ENCODE results near the gene PAX6.

DNA sequence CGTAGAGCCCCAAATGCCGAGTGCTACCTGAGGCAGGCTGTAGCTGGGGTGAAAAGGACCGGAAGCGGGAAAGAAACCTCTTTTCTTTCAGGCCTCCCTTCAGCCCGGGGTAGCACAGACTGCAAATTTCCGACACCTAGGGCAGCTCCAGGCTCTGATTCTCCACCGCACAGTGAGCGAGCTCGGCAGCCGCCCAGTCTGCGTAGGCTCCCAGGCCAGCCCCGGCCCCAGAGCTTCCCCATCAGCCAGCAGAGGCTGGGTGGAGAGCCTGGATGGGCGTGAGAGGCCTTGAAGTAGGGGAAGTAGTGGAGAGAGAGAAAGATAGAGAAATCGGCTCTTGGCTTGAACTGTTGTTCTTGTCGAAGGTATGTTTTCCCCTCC is 9.3 kb upstream of the PAX6 start:
- TF ChIP-seq TAF1 (IDR thresholded peaks at IDR 0.05; ENCODE audit: control insufficient read depth, extremely low read depth, insufficient read depth, low read length, severe bottlenecking): no peak
- TF ChIP-seq, protein P1, sequence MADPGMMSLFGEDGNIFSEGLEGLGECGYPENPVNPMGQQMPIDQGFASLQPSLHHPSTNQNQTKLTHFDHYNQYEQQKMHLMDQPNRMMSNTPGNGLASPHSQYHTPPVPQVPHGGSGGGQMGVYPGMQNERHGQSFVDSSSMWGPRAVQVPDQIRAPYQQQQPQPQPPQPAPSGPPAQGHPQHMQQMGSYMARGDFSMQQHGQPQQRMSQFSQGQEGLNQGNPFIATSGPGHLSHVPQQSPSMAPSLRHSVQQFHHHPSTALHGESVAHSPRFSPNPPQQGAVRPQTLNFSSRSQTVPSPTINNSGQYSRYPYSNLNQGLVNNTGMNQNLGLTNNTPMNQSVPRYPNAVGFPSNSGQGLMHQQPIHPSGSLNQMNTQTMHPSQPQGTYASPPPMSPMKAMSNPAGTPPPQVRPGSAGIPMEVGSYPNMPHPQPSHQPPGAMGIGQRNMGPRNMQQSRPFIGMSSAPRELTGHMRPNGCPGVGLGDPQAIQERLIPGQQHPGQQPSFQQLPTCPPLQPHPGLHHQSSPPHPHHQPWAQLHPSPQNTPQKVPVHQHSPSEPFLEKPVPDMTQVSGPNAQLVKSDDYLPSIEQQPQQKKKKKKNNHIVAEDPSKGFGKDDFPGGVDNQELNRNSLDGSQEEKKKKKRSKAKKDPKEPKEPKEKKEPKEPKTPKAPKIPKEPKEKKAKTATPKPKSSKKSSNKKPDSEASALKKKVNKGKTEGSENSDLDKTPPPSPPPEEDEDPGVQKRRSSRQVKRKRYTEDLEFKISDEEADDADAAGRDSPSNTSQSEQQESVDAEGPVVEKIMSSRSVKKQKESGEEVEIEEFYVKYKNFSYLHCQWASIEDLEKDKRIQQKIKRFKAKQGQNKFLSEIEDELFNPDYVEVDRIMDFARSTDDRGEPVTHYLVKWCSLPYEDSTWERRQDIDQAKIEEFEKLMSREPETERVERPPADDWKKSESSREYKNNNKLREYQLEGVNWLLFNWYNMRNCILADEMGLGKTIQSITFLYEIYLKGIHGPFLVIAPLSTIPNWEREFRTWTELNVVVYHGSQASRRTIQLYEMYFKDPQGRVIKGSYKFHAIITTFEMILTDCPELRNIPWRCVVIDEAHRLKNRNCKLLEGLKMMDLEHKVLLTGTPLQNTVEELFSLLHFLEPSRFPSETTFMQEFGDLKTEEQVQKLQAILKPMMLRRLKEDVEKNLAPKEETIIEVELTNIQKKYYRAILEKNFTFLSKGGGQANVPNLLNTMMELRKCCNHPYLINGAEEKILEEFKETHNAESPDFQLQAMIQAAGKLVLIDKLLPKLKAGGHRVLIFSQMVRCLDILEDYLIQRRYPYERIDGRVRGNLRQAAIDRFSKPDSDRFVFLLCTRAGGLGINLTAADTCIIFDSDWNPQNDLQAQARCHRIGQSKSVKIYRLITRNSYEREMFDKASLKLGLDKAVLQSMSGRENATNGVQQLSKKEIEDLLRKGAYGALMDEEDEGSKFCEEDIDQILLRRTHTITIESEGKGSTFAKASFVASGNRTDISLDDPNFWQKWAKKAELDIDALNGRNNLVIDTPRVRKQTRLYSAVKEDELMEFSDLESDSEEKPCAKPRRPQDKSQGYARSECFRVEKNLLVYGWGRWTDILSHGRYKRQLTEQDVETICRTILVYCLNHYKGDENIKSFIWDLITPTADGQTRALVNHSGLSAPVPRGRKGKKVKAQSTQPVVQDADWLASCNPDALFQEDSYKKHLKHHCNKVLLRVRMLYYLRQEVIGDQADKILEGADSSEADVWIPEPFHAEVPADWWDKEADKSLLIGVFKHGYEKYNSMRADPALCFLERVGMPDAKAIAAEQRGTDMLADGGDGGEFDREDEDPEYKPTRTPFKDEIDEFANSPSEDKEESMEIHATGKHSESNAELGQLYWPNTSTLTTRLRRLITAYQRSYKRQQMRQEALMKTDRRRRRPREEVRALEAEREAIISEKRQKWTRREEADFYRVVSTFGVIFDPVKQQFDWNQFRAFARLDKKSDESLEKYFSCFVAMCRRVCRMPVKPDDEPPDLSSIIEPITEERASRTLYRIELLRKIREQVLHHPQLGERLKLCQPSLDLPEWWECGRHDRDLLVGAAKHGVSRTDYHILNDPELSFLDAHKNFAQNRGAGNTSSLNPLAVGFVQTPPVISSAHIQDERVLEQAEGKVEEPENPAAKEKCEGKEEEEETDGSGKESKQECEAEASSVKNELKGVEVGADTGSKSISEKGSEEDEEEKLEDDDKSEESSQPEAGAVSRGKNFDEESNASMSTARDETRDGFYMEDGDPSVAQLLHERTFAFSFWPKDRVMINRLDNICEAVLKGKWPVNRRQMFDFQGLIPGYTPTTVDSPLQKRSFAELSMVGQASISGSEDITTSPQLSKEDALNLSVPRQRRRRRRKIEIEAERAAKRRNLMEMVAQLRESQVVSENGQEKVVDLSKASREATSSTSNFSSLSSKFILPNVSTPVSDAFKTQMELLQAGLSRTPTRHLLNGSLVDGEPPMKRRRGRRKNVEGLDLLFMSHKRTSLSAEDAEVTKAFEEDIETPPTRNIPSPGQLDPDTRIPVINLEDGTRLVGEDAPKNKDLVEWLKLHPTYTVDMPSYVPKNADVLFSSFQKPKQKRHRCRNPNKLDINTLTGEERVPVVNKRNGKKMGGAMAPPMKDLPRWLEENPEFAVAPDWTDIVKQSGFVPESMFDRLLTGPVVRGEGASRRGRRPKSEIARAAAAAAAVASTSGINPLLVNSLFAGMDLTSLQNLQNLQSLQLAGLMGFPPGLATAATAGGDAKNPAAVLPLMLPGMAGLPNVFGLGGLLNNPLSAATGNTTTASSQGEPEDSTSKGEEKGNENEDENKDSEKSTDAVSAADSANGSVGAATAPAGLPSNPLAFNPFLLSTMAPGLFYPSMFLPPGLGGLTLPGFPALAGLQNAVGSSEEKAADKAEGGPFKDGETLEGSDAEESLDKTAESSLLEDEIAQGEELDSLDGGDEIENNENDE (IDR thresholded peaks at IDR 0.05; ENCODE audit: low read depth, low read length): no peak
- TF ChIP-seq DMBX1 (CRISPR knock-in tag; IDR thresholded peaks at IDR 0.05; ENCODE audit: borderline replicate concordance): no peak
- no peak for TF ChIP-seq SMARCC2 (IDR thresholded peaks at IDR 0.05; ENCODE audit: low read depth)
- TF ChIP-seq, protein P2, sequence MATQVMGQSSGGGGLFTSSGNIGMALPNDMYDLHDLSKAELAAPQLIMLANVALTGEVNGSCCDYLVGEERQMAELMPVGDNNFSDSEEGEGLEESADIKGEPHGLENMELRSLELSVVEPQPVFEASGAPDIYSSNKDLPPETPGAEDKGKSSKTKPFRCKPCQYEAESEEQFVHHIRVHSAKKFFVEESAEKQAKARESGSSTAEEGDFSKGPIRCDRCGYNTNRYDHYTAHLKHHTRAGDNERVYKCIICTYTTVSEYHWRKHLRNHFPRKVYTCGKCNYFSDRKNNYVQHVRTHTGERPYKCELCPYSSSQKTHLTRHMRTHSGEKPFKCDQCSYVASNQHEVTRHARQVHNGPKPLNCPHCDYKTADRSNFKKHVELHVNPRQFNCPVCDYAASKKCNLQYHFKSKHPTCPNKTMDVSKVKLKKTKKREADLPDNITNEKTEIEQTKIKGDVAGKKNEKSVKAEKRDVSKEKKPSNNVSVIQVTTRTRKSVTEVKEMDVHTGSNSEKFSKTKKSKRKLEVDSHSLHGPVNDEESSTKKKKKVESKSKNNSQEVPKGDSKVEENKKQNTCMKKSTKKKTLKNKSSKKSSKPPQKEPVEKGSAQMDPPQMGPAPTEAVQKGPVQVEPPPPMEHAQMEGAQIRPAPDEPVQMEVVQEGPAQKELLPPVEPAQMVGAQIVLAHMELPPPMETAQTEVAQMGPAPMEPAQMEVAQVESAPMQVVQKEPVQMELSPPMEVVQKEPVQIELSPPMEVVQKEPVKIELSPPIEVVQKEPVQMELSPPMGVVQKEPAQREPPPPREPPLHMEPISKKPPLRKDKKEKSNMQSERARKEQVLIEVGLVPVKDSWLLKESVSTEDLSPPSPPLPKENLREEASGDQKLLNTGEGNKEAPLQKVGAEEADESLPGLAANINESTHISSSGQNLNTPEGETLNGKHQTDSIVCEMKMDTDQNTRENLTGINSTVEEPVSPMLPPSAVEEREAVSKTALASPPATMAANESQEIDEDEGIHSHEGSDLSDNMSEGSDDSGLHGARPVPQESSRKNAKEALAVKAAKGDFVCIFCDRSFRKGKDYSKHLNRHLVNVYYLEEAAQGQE (IDR thresholded peaks at IDR 0.05; ENCODE audit: borderline replicate concordance): no peak
- TF ChIP-seq, protein P2 (CRISPR knock-in tag; IDR thresholded peaks at IDR 0.05; ENCODE audit: low read depth): no peak
- TF ChIP-seq, protein P3, sequence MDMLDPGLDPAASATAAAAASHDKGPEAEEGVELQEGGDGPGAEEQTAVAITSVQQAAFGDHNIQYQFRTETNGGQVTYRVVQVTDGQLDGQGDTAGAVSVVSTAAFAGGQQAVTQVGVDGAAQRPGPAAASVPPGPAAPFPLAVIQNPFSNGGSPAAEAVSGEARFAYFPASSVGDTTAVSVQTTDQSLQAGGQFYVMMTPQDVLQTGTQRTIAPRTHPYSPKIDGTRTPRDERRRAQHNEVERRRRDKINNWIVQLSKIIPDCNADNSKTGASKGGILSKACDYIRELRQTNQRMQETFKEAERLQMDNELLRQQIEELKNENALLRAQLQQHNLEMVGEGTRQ (CRISPR knock-in tag; IDR thresholded peaks at IDR 0.05): no peak
- TF ChIP-seq CHCHD3 (CRISPR knock-in tag; IDR thresholded peaks at IDR 0.05): no peak
- TF ChIP-seq KLF13 (tag; IDR thresholded peaks at IDR 0.05; ENCODE audit: borderline replicate concordance, low read depth): no peak
- TF ChIP-seq, protein P4, sequence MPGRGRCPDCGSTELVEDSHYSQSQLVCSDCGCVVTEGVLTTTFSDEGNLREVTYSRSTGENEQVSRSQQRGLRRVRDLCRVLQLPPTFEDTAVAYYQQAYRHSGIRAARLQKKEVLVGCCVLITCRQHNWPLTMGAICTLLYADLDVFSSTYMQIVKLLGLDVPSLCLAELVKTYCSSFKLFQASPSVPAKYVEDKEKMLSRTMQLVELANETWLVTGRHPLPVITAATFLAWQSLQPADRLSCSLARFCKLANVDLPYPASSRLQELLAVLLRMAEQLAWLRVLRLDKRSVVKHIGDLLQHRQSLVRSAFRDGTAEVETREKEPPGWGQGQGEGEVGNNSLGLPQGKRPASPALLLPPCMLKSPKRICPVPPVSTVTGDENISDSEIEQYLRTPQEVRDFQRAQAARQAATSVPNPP (IDR thresholded peaks at IDR 0.05; ENCODE audit: borderline replicate concordance, insufficient read depth, insufficient read length): no peak
- no peak for TF ChIP-seq NBN (IDR thresholded peaks at IDR 0.05; ENCODE audit: low read depth)
- no peak for TF ChIP-seq EP400 (IDR thresholded peaks at IDR 0.05)

Data from K562 (cell line).